Epithelial cell of esophagus (primary cell): ENCODE measurements around the gene RPS3.

ENCODE experiments used
- DNase-seq: peaks from one replicate; pipeline ENCODE4 v3.0.0; 2010; ENCODE audit warnings: low read depth
- H3K4me3 ChIP-seq: 2 replicates; pipeline ENCODE4 v1.5.1; 2011; ENCODE audit warnings: mild to moderate bottlenecking, low read length, control low read depth
- CTCF ChIP-seq: IDR thresholded peaks from 2 replicates; pipeline ENCODE4 v1.5.1; 2011; ENCODE audit warnings: low read depth, mild to moderate bottlenecking, low read length, control low read depth, inconsistent platforms; ENCODE audit not compliant: insufficient read depth; ENCODE audit errors: missing control alignments

Gene RPS3

DNA sequence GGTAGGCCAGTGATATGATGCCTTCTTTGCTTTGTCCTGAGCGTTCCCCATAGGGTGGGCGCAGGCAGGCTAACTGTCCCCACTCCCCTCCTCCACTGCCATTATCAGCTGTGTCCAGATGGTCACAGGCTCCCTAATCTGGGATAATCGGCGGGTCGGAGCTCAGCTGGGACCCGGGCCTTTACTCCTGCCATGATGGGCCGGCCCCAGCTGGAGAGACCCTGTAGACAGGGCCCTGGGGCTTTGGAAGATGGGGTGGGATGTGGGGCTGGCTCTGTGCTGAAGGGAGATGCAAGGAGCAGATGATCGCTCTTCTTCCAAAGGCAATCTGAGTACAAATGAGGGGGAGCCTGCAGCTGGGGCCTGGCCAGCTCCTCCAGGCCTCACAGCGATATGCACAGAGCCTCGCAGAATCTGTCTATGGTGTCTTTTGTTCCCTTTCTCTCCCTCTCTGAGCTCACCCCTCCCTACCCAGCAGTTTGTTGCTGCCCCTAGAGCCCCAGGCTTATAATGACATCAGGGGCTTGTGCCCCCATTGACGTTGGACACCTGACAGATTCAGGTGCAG is 21.8 kb downstream of the RPS3 start:
- TF ChIP-seq CTCF = no peak
- no peak for DNase-seq
- H3K4me3 ChIP-seq = no peak overlapping the region

DNA sequence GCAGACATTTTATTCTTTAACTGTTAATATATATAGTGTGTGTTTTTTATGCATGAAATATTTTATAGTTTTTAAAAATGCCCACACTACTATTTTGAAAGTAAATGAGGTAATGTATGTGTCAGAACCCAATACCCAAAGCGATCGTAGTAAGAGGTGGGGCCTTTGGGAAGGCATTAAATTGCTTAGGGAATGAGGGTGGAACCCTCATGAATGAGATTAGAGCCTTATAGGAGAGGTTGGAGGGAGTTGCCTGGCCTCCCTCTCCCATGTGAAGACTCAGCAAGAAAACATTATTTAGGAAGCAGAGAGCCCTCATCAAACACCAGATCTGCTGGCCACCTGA is 22.6 kb downstream of the RPS3 start:
- no peak for TF ChIP-seq CTCF
- no peak overlapping the region for H3K4me3 ChIP-seq
- no peak for DNase-seq

- DNase-seq = no peak
- no peak overlapping the region for H3K4me3 ChIP-seq
- no peak for TF ChIP-seq CTCF
These were observed 23.2 kb downstream of the RPS3 start for GRCh38 chr11:75422248-75423231.

GRCh38 chr11:75423721-75424120 is 24.4 kb downstream of the RPS3 start:
- TF ChIP-seq CTCF = no peak
- H3K4me3 ChIP-seq = no peak overlapping the region

DNA sequence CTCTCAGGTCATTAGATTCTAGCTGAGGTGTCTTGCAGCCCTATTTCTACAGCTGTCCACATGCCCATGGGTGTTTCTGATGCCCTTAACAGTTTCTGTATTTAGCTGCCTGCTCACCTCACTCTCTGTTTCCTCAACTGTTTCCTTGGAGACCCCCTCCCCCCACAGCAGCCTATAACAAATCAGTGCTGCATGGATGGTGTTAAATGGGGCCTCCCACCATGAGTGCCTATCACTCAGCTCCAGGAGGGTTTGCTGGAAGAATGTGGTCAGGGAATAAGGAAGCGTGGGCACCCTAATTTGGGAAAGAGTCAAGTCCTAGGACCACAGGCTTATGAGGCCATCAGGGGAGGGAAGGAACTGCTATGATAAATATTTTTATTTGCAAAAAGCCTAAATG is 25.1 kb downstream of the RPS3 start:
- no peak for DNase-seq
- TF ChIP-seq CTCF = no peak
- no peak overlapping the region for H3K4me3 ChIP-seq

More at GRCh38 chr11:75423721-75424120, 24.4 kb downstream of the RPS3 start:
- no peak for DNase-seq

GRCh38 chr11:75425422-75425821 is 26.1 kb downstream of the RPS3 start:
- peak; percentile 22 for TF ChIP-seq CTCF
- no peak overlapping the region for H3K4me3 ChIP-seq
- no peak for DNase-seq

DNA sequence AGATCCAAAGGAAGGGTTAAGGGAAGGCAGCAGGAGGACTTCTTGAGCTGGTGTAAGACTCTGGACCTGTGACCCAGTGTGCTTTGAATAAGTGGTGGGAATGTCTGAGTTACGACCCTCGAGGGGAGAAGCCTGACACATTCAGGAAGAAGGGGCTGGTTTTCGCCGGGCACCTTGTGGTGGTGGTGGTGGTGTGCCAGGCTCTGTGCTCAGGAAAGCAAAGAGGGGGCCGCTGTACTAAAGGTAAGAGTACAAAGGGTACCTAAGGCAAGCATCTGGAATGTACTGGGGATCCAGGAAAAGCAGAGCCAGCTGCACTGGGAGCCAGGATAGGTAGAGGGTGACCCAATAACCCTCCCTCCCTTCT is 27.4 kb downstream of the RPS3 start:
- no peak for DNase-seq
- no peak overlapping the region for H3K4me3 ChIP-seq
- no peak for TF ChIP-seq CTCF
